GM08714 (cell line): ENCODE results near the gene CCDC57.

Experiments used
- H3K4me3 ChIP-seq: fragments of 200-500 bp; sonication (Bioruptor generic); 2 replicates; pipeline ENCODE4 v1.5.1; 2014; ENCODE audit warnings: mild to moderate bottlenecking, low read length, inconsistent platforms
- ZNF274 ChIP-seq: IDR thresholded peaks from 2 replicates; pipeline ENCODE4 v1.6.1; 2012; ENCODE audit warnings: mild to moderate bottlenecking, low read depth, low read length

The CCDC57 gene

DNA sequence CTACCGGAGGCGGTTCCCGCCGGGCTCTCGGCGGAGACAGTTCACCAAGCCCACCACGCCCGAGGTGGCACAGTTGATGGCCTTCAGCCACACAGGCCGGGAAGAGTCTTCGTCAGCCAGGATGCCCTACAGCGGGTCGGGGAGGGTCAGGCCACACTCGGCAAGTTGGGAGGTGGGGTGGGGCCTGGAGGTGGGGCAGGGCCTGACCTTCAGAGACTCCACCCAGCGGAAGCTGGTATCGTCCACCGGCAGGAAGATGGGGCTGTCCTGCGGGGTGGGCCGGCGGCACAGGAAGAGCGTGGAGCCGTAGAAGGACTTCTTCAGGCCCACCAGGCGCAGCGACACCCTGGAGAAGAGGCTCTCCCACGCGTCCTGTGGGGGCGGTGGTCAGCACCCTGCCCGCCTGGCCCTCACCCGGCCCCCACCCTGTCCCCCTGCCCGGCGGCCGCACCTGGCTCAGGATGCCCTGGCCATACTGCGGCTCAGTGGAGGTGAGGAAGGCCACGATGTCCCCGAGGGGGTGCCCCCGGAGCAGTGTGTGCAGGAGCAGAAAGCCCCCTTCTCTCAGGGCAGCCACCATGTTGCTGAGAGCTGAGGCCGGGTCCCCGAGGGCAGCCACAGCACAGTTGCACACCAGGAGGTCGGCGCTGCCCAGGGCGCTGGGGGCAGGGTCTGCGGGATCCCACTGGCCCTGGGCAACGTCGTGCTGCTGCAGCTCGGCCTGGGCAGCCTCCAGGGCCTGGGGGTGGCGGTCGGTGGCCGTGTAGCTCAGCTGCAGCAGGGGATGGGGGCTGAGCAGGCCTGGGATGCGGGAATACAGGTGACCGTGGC is 127.4 kb downstream of the CCDC57 start:
- no peak overlapping the region for H3K4me3 ChIP-seq
- no peak for TF ChIP-seq ZNF274

DNA sequence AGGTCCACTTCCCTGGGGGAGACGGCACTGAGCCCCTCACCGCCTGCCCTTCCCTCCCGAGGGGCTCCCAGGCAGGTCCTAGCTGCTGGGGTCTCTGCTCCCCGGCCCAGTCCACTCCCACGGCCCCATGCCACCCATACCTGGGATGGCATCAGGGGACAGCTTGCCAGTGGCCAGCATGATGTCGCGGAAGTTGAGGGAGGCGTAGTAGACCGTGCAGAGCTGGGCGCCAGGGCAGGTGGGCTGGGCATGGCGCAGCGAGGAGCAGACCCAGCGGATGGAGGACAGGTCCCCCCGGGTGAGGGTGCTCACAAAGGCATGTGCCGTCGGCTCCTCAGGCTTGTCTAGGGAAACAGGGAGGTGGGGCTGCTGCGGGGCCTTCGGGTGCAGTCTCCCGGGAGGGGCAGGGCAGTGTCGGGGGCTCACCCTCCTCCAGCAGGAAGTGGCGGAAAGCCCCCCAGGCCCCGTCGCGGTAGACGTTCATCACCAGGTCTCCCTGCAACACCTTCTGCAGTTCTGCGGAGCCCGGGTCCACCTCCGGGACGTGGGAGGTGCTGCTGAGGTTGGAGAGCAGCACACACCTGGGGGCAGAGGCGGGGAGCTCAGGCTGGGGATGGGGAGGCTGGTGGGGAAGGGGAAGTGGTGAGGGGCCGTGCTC is 128.1 kb downstream of the CCDC57 start:
- TF ChIP-seq ZNF274, result no peak

GRCh38 chr17:82083533-82084359 is 128.9 kb downstream of the CCDC57 start:
- H3K4me3 ChIP-seq, result no peak overlapping the region
- no peak for TF ChIP-seq ZNF274

More for the DNA sequence above, 128.1 kb downstream of the CCDC57 start:
- H3K4me3 ChIP-seq, result no peak overlapping the region

GRCh38 chr17:82083009-82083408 is 129.6 kb downstream of the CCDC57 start:
- TF ChIP-seq ZNF274, result no peak
- no peak overlapping the region for H3K4me3 ChIP-seq

- H3K4me3 ChIP-seq, result no peak overlapping the region
- no peak for TF ChIP-seq ZNF274
These were observed 130.2 kb downstream of the CCDC57 start for GRCh38 chr17:82082456-82082855.

DNA sequence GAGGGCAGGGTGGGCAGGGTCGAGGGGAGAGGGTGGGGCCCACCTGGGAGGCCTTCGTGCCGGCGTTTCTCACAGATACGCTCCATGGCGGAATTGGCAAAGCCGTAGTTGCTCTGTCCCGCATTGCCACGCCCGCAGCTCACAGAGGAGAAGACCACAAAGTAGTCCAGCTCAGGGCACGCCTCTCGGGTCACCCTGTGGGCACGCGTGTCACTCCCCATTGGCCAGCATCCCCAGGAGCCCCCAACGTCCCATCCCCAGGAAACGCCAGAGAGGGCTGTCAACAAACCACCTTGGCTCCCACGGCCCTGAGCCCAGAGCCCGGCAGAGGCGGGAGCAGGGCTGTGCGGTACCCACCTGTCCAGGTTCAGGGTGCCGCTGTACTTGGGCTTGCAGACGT is 130.7 kb downstream of the CCDC57 start:
- TF ChIP-seq ZNF274, result no peak
- no peak overlapping the region for H3K4me3 ChIP-seq

DNA sequence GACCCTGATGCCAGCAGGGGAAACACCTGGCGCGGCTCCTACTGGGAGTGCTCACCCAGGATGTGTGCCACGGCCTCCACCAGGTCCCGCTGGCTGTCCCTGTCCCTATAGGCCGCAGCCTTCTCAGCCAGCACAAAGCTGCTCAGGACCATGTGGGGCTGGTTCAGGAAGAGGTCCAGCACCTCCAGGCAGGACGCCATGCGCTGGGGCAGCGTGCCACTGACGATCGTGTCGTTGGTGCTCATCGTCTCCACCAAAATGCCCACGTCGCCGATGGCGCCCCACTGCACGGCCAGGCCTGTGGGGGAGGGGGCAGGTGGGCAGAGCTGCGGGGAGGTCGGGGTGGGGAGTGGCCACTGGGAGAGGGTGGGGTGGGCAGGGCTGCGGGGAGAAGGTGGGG is 131.1 kb downstream of the CCDC57 start:
- TF ChIP-seq ZNF274, result no peak
- no peak overlapping the region for H3K4me3 ChIP-seq

GRCh38 chr17:82080789-82081464 is 131.7 kb downstream of the CCDC57 start:
- H3K4me3 ChIP-seq, result no peak overlapping the region

GRCh38 chr17:82080048-82080788 is 132.4 kb downstream of the CCDC57 start:
- H3K4me3 ChIP-seq, result no peak overlapping the region
- no peak for TF ChIP-seq ZNF274

More at GRCh38 chr17:82080789-82081464, 131.7 kb downstream of the CCDC57 start:
- TF ChIP-seq ZNF274, result no peak

- H3K4me3 ChIP-seq, result no peak overlapping the region
- TF ChIP-seq ZNF274, result no peak
These were observed 133.5 kb downstream of the CCDC57 start for GRCh38 chr17:82079001-82079677.

GRCh38 chr17:82078433-82078832 is 134.2 kb downstream of the CCDC57 start:
- TF ChIP-seq ZNF274, result no peak
- H3K4me3 ChIP-seq, result no peak overlapping the region

- TF ChIP-seq ZNF274, result no peak
These were observed 134.9 kb downstream of the CCDC57 start for GRCh38 chr17:82077617-82078358.

More at GRCh38 chr17:82077617-82078358, 134.9 kb downstream of the CCDC57 start:
- no peak overlapping the region for H3K4me3 ChIP-seq
